Subcutaneous adipose tissue (tissue), 4 donors: ENCODE results near the gene TBCE. TPM values are rescaled to one million over a fixed set of nuclear protein-coding genes. Genes with fewer than 3 reads are reported as not detected.

Experiments used
- CTCF ChIP-seq: fragments of 450-650 bp; IDR thresholded peaks from one replicate; pipeline ENCODE4 v1.5.1; 2016; ENCODE audit warnings: low read depth, mild to moderate bottlenecking, control low read depth, antibody characterized with exemption, moderate library complexity
- small RNA-seq: library from RNA; depleted of rRNA; stranded (forward); fragments of <200 nt; gene quantifications from one replicate; pipeline ENCODE3, GENCODE V24; 2016
- total RNA-seq, 4 donors: library from RNA; depleted of rRNA; stranded (reverse); fragments of >200 nt; gene quantifications; one replicate each; pipeline ENCODE4 v1.1.0, GENCODE V29; 2016

Gene TBCE
- total RNA-seq, 4 donors from 2014 or later: 11.7 to 32.4 (median 22.6) TPM

GRCh38 chr1:235485558-235485957 is 118.3 kb downstream of the TBCE start:
- TF ChIP-seq CTCF: no peak

- no peak for TF ChIP-seq CTCF
Observed at GRCh38 chr1:235486321-235486720, 119.1 kb downstream of the TBCE start.

GRCh38 chr1:235491644-235492043 is 124.4 kb downstream of the TBCE start:
- no peak for TF ChIP-seq CTCF

GRCh38 chr1:235494531-235494930 is 127.3 kb downstream of the TBCE start:
- no peak for TF ChIP-seq CTCF

GRCh38 chr1:235495030-235495429 is 127.8 kb downstream of the TBCE start:
- TF ChIP-seq CTCF: no peak

- TF ChIP-seq CTCF: no peak
Observed at GRCh38 chr1:235495551-235495950, 128.3 kb downstream of the TBCE start.

DNA sequence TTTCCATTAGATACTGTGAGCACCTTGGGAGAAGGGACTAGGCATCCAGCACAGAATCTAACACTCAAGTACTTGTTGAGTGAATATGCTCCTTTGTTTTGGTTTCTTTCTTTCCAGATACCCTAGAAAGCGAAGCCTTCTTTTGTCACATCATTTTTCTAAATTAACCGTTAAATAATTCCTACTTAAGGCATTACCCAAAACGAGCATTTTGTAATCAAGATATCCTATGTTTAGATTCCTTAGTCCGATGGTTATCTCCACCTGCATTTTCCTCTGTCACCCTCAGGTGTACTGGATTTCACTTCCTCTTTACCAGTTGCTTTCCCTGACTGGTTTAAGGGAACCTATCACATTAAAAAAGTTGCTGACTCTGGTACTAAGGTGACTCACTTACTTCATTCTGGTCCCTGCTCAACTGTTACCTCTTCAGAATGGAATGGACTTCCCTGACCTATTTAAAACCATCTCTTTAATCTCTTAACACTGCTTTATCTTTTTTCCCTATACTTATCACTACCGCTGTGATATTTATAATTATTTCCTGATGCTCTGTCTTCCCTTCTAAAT is 133.8 kb downstream of the TBCE start:
- TF ChIP-seq CTCF: no peak

Small RNA genes lying within 50 kb of the gene (small RNA-seq; reads per million reads assigned to genes)
- not detected for gene AL391994.1
- gene RPS21P1: not detected

Other genes with a start within 250 kb of the TBCE start
- 10 to 100 TPM; 86.0 to 99.0 (median 95.4) TPM for gene TOMM20, start 238.6 kb upstream of the TBCE start, total RNA-seq
- 10 to 100 TPM; 32.2 to 57.8 (median 51.8) TPM for gene RBM34, start 206.2 kb upstream of the TBCE start, total RNA-seq
- 10 to 100 TPM; 41.1 to 53.5 (median 48.0) TPM for gene ARID4B, start 39.2 kb upstream of the TBCE start, total RNA-seq
- 10 to 100 TPM; 11.5 to 38.8 (median 24.0) TPM for gene GGPS1, start 38.9 kb upstream of the TBCE start, total RNA-seq
- 10 to 100 TPM; 15.4 to 19.4 (median 17.5) TPM for gene B3GALNT2, start 137.0 kb downstream of the TBCE start, total RNA-seq